Thyroid gland (tissue), 4 donors: ENCODE measurements around the gene CCR5. TPM values are rescaled to one million over a fixed set of nuclear protein-coding genes. Genes with fewer than 3 reads are reported as not detected.
"Not testable (repeated sequence)": the region's sequence is repeated elsewhere in the genome, so short reads cannot be mapped to it uniquely, and the experiment has no call there.

Source experiments
- DNase-seq, 2 donors: peaks; one replicate each; pipeline ENCODE4 v3.0.0-alpha.2; 2019
- H3K27ac ChIP-seq, 3 donors: fragments of 200-600 bp; sonication (generic); 1 replicate in 2 of 3; 2 replicates in 1 of 3; pipeline ENCODE4 v1.5.1; 2016 to 2019; ENCODE audit warnings: mild to moderate bottlenecking in 1 of 3, moderate library complexity in 1 of 3
- H3K27me3 ChIP-seq: fragments of 200-600 bp; sonication (generic); one replicate; pipeline ENCODE4 v1.5.1; 2019
- H3K36me3 ChIP-seq, 2 donors: fragments of 200-600 bp; sonication (generic); one replicate each; pipeline ENCODE4 v1.5.1; 2016 to 2019
- H3K4me1 ChIP-seq, 2 donors: fragments of 200-600 bp; sonication (generic); one replicate each; pipeline ENCODE4 v1.5.1; 2017 to 2019
- H3K4me3 ChIP-seq, 3 donors: fragments of 200-600 bp; sonication (generic); replicated peaks in 1 of 3; 1 replicate in 2 of 3; 2 replicates in 1 of 3; pipeline ENCODE4 v1.5.1; 2016; ENCODE audit warnings: mild to moderate bottlenecking in 1 of 3
- H3K9me3 ChIP-seq: fragments of 200-600 bp; sonication (generic); one replicate; pipeline ENCODE4 v1.5.1; 2017
- CTCF ChIP-seq, 6 experiments: fragments of 200-600 bp in 3 of 6; fragments of 450-650 bp in 3 of 6; sonication (generic) in 3 of 6; IDR thresholded peaks; one replicate each; pipeline ENCODE4 v1.5.1; 2016 to 2019; ENCODE audit warnings: antibody characterized with exemption in 6 of 6, mild to moderate bottlenecking in 2 of 6, inconsistent platforms in 1 of 6, moderate library complexity in 1 of 6
- POLR2A ChIP-seq, 2 donors: fragments of 450-650 bp; IDR thresholded peaks; one replicate each; pipeline ENCODE4 v1.6.1; 2017; ENCODE audit warnings: antibody characterized with exemption in 2 of 2, mild to moderate bottlenecking in 2 of 2, moderate library complexity in 1 of 2
- WGBS, 2 donors: methylation state at CpG; one replicate each; pipeline ENCODE4 v1.1.5; 2017; 5-methylcytosine and 5-hydroxymethylcytosine counted together
- intact Hi-C: fragments of 100-400 bp; cut with DNase I; formaldehyde crosslinking; loops from one replicate; pipeline ENCODE4 v1.15.1; 2023
- total RNA-seq, 4 donors: library from RNA; depleted of rRNA; stranded (reverse); fragments of >200 nt; gene quantifications; one replicate each; pipeline ENCODE4 v1.2.3, GENCODE V29; 2016

Gene CCR5
- total RNA-seq, 4 donors from 2014 or later = 0.40 to 0.56 (median 0.49) TPM; not detected in 1

GRCh38 chr3:46400846-46401245, 30.1 kb downstream of the CCR5 start:
- H3K4me1 ChIP-seq = peaks cover 25 to 31% of the 10 kb centered on the region in 2 donors
- no peaks in the 10 kb centered on the region for H3K9me3 ChIP-seq
- 84 to 90% methylated on average over 5 of the region's 5 CpGs for WGBS, 2 donors
- no peak for TF ChIP-seq CTCF (IDR thresholded peaks at IDR 0.05)
- no peak for TF ChIP-seq POLR2A (IDR thresholded peaks at IDR 0.05)
- no peak overlapping the region for H3K4me3 ChIP-seq
- intact Hi-C loops = no loop called here
- H3K36me3 ChIP-seq = no peaks in the 10 kb centered on the region
- no peaks in the 10 kb centered on the region for H3K27me3 ChIP-seq
- no peak overlapping the region for H3K27ac ChIP-seq
- no peak for DNase-seq

GRCh38 chr3:46401579-46401978, 30.8 kb downstream of the CCR5 start:
- H3K27ac ChIP-seq = no peak overlapping the region
- no peaks in the 10 kb centered on the region for H3K27me3 ChIP-seq
- no peak for TF ChIP-seq CTCF (IDR thresholded peaks at IDR 0.05)
- no peak for TF ChIP-seq POLR2A (IDR thresholded peaks at IDR 0.05)
- no peak overlapping the region for H3K4me3 ChIP-seq
- DNase-seq = no peak
- H3K4me1 ChIP-seq = peaks cover 26 to 30% of the 10 kb centered on the region in 2 donors
- intact Hi-C loops = no loop called here
- WGBS, 2 donors = 86 to 93% methylated on average over 2 of the region's 2 CpGs
- no peaks in the 10 kb centered on the region for H3K36me3 ChIP-seq
- no peaks in the 10 kb centered on the region for H3K9me3 ChIP-seq

GRCh38 chr3:46402902-46403301, 32.2 kb downstream of the CCR5 start:
- intact Hi-C loops, H3K4me3 ChIP-seq, H3K36me3 ChIP-seq, H3K9me3 ChIP-seq, H3K27me3 ChIP-seq, DNase-seq, H3K27ac ChIP-seq: not testable (repeated sequence)
- peaks cover 15 to 26% of the 10 kb centered on the region in 2 donors for H3K4me1 ChIP-seq
- WGBS, 2 donors = 94% methylated on average over 4 of the region's 4 CpGs

DNA sequence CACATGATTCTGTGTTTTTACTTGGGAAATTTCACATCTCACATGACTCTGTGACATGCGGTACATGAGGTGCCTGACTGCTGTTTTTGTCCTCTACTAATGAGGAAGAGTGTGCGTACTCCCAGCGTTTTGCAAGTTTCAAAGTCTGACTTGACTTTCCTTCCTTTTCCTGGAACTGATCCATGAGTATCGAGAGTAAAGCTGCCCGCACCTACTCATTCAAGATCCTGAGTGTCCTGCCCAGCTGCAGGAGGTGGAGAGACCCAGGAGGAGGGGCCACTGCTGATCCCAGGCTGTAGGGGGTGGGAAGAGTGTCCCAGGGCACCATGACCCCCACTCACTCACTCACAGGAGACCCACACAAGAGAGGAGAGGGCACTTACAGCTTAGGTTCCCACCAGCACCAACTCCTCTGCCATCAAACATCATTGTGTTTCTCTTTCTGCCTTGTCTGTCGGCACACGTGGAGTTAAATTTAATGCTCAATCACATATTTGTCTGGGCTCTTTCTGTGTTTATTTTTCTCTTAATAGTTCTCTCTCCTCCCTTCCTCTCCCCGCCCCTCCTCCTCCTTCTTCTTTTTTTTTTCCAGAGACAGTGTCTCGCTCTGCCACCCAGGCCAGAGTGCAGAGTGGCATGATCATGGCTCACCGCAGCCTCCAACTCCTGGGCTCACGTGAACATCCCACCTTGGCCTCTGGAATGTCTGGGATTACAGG, 34.7 kb downstream of the CCR5 start:
- peak; percentile 55 to 58 for DNase-seq

GRCh38 chr3:46406443-46406787, 35.7 kb downstream of the CCR5 start:
- WGBS, 2 donors = 77 to 84% methylated on average over 4 of the region's 4 CpGs
- TF ChIP-seq POLR2A (IDR thresholded peaks at IDR 0.05) (no peak), CTCF (IDR thresholded peaks at IDR 0.05) (no peak)
- intact Hi-C loops = no loop called here
- peaks cover 15 to 26% of the 10 kb centered on the region in 2 donors for H3K4me1 ChIP-seq
- no peak overlapping the region for H3K4me3 ChIP-seq
- DNase-seq = peak in 1 of 2 donors; percentile 7
- no peaks in the 10 kb centered on the region for H3K9me3 ChIP-seq
- no peaks in the 10 kb centered on the region for H3K27me3 ChIP-seq
- H3K27ac ChIP-seq = peak overlapping the region in 2 of 3 donors; percentile 38 to 67
- no peaks in the 10 kb centered on the region for H3K36me3 ChIP-seq

More for the DNA sequence above, 34.7 kb downstream of the CCR5 start:
- intact Hi-C loops = no loop called here
- peaks cover 15 to 26% of the 10 kb centered on the region in 2 donors for H3K4me1 ChIP-seq
- H3K4me3 ChIP-seq = no peak overlapping the region
- no peaks in the 10 kb centered on the region for H3K36me3 ChIP-seq
- H3K9me3 ChIP-seq = no peaks in the 10 kb centered on the region
- peak overlapping the region; percentile 18 to 67 (median 38) for H3K27ac ChIP-seq
- H3K27me3 ChIP-seq = no peaks in the 10 kb centered on the region
- TF ChIP-seq CTCF (IDR thresholded peaks at IDR 0.05) (no peak), POLR2A (IDR thresholded peaks at IDR 0.05) (no peak)
- WGBS, 2 donors = 17 to 23% methylated on average over 11 of the region's 11 CpGs
